NCI-H2196 (cell line): ENCODE data around the gene ATP11C.
"Not testable (repeated sequence)": the region's sequence is repeated elsewhere in the genome, so short reads cannot be mapped to it uniquely, and the experiment has no call there.

Source experiments
- DNase-seq: peaks from one replicate; lab custom pipeline; 2025; ENCODE audit not compliant: unreplicated experiment; lab: John Stamatoyannopoulos, UW

The ATP11C gene

DNA sequence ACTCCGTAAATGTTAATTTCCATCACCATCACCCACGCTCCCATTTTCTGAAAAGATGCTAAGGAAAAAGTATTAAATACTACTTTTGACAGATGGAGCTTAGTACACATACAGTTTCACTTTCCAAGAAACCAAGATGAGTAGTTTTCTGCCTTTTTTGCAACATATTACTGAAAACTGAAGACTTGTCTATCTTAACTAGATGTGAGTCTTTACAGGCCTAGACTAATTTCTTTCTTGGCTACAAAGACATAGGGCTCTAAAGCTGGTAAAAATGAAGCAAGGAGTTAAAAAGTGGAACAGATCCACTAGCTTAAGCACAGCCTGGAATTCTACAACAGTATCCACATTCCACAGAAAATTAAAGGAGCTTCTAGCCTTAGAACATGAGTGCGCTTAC lies 68.2 kb downstream of the ATP11C start:
- DNase-seq = no peak

DNA sequence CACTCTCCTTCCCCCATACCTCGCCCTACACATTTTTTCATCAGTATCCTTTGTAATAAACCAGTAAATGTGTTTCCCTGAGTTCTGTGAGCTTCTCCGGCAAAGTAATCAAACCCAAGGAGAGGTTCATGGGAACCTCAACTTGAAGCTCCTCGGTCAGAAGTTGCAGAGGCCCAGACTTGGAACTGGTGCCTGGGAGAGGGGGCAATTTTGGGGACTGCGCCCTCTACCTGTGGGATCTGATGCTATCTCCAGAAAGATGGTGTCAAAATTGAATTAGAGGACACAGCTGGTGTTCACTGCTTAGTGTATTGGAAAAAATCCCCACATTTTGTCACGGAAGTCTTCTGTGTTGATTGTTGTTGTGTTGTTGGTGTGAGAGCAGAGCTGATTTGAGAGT lies 70.6 kb downstream of the ATP11C start:
- DNase-seq = no peak

DNA sequence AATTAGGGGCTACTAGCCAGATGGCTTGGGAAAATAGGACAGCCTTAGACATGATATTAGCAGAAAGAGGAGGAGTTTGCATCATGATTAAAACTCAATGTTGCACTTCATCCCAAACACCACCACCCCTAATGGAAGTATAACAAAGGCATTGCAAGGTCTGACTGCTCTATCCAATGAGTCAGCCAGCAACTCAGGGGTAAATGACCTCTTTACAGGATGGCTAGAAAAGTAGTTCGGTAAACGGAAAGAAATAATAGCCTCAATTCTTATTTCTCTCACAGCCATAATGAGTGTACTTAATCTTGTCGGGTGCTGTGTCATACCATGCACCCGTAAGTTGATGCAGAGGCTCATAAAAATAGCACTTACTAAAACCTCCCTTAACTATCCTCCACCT lies 76.0 kb downstream of the ATP11C start:
- DNase-seq = not testable (repeated sequence)

DNA sequence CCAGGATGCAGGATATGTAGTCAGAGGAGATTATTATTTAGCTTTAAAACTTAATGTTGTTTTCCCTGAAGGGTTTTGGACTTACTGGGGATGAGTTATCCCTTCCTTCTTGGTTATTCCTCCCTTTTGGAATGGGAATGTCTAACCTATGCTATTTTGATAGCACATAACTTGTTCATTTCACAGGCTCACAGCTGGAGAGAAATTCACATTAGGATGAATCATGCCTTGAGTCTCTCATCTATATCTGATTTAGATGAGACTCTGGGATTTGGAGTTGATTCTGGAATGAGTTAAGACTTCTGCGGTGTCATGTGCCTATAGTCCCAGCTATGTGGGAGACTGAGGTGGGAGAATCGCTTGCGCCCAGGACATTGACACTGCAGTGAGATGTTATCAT lies 81.1 kb downstream of the ATP11C start:
- DNase-seq = no peak

DNA sequence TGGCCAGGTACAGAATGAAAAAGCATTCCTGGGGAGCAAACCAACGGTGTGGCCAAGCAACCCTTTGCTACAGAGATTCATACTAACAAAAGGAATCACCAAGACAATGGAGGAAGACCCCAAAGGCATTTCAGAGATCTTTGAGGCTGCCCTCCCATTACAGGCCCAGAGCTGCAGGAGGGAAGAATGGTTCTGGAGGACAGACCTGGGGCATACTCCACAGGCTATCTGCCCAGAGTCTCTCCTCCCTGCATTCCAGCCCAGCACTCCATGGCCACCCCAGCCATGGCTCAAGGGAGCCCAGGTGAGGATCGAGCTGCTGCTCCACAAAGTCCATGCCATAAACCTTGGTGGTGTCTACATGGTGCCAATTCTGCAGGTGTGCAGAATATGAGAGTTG lies 81.9 kb downstream of the ATP11C start:
- DNase-seq = no peak

DNA sequence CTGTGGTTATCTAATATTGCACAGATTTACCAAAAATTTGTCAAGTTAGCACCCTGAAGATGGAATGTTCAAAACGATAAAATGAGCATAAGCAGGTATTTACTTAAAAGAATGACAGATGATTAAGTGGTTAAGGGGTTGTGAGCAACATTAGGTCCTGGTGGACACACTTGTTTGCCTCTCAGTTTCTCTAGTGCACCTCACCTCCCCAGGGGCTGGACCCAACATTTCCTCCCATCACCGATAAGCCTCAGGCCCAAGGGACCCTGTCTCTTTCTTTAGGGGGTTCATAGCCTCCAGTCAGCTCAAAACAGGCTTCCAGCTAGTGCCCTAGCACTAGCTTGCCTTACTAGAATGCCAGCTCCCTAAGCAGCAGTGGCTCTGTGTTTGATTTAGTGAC lies 88.0 kb downstream of the ATP11C start:
- DNase-seq = no peak

DNA sequence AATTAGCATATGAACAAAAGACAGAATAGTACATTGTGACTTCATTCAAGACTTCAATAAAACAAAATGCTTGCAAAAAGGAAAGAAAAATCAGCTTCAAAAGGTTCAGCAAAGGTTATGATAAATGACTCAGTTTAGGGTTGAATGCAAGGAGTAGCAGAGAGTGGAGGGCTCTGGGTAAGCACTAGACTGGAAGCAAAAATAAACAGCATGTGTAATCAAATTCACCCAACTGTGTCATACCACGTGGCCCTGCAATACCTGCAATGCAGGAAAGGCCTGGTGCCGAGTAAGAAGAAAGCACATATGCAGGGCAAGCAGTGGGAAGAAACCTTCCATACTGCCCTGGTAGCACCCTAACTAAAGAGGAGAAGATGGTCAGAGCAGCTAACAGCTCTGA lies 88.7 kb downstream of the ATP11C start:
- DNase-seq = no peak

DNA sequence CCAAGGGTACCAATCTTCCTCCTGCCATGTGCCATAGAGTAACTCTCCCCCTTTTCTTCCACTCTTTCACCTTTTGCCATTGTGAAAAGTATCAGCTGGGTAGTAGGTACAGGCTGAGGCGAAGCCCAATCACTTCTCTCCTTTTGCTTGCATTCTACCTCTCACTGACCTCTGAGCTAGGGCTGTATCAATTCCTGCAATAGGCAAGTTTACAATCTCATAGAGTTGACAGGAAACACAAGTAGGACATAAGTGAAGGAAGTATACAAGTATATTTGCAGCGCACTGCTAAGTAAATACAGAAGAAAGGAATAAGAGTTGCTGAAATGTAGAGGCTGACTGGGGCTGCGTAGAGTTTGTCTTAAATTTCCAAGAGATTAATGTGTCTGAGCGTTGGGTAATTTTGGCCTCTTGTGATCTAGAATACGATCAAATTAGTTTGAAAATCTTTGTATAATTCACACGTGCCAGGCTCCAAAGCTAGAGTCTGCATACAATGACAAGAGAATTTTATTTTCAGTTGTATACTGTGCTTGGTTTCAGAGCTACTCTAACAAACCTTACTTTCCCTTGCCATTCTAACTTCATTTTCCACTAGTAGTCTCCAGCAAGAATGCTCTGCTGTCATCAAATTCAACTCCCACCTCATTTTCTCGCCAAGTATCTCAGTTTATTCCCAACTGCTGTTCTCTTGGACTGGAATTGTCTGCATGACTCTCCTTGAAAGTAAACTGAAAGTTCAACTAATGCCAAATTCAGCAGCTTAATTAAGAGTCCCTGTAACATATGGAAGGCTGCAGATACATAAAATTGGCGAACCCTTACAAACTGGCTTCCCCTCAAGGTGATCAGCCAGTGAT lies 90.3 kb downstream of the ATP11C start:
- DNase-seq = no peak

DNA sequence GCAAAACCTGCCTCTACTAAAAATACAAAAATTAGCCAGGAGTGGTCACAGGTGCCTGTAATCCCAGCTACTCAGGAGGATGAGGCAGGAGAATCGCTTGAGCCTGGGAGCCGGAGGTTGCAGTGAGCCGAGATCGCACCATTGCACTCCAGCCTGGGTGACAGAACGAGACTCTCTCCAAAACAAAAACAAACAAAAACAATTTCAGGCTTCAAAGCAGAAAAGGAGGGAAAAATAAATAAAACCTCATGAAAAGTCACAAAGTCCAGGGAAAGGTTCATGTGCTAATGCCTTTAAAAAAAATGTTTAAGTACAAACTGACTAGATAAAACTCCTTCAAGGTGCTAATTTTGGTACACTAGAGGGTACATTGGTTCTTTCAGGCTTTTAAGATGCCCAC lies 96.5 kb downstream of the ATP11C start:
- DNase-seq = not testable (repeated sequence)

DNA sequence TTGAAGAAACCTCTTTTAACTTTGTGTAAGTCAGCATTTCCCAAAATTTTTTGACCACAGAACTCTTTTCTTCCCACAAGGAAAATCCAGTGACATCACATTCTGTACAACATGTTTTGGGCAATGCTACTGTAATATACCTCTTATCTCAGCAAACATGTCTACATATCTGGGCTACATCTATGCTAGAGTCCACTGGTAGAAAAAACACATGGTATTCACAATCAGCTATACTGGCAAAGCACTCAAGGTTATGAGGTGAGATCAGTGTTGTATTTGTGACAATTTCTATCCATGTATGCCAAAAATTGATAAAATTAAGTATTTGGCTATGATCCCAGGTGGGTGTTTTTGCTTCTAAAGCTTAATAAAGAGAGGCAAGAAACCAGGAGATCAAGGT lies 98.0 kb downstream of the ATP11C start:
- no peak for DNase-seq

DNA sequence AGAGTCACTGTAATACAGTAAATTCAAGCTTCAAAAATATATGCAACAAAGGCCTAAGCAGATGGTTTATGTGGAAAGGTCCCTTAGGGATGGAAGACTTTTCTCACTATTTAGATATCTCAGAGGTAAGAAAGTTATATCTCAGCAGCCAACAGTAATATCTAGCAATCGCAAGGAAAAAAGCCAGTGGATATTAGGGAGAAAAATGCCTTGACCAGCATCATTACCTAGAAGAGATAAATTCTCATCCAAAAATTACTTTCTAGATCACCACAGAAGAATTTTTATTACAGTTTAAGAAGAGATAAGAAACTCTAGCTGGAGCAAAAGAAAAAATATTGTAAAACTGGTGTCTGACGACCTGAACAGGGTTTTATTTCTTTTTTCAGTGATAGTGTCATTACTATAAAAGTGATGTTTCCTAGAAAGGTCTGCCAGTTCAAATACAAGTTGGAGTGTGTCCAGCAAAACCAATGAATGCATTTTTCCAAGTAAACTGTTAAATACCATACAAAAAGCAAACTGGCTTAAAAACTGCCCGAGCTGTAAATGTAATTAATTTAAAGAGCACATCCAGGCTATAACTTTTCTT lies 100.0 kb downstream of the ATP11C start:
- DNase-seq = no peak

DNA sequence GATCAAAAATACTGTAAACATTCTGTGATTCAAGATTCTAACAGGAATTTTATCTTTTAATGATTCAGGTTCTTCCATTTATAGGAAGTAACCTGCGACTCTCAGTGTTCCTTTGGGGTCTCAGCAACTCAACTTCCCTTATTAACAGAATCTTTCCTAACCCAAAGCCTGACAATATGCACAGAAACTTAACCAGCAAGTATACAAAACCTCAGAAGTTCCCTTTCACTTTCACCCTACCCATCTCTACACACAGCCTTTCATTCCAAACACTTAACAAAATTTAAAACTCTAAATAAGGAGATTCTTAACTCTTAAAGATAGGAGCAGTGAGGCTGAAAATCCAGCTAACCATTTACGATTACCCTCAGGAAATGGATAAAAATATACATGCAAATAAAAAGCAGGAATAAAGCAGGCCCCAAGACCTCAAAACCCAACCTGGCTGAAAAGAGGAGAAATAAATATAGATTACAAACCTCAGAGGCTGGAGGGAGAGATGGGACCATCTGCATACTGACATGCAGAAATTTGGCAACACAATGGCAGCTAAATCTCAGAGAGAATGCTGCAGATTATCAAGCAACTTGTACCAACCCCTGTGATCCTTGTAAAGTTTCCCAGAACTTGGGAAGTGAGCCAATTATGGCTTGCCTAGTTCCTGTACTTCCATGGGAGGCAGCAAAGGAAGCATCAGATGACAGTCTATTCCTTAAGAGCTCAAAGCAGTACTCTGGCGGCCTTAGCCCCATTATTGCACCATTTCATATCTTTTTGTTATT lies 101.0 kb downstream of the ATP11C start:
- DNase-seq = no peak

DNA sequence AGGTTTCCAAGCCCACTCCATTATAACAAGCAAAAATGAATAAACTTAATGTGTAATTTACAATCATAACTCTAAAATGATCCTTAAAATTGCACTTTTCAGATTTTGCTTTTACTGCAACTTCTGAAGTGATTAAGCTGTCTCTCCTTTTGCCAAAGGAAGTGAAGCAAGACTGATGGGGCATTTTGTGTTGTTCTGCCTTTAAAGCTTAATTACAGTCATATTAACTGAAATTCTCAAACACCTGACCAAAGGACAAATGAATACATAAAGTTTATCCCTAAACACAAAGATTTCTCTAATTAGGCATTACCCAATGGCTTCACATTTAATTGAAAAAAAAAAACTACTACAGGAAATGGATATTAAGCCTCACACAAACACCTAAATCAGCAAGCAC lies 101.8 kb downstream of the ATP11C start:
- DNase-seq = no peak

DNA sequence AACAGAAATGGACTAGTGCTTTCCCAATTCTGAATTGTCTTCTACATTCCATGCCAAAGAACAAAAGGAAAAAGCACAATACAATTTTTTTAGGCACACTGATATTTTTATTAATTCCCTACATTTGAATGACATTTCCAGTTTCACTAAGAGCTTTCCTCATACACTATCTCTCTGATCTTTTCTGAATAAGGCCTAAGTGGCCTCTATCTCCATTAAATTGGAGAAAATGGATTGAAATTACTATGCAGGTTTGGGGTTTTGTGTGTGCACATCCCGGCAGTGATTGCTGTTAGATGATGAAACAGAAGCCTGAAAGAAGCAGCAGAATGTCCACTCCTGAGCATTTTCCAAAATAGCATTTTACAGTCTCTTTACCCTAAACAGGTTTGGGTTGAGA lies 104.0 kb downstream of the ATP11C start:
- DNase-seq = no peak

DNA sequence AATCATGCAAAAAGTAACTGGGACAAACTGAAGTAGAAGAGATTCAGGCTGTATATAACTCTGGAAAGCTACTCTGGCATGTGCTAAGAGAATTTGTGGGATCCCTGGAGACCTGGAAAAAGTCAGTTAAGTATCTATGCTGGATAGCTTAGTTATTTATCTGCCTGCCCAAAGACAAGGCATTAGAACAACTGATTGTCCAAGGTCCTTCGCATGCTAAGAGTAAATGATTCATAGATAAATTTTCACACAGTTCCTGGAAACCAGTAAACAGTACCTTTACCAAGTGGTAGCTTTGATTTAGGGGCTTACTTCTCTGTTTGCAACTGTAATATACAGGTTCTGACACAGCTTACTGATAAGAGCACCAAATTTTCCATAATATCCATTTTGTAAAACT lies 104.8 kb downstream of the ATP11C start:
- no peak for DNase-seq

DNA sequence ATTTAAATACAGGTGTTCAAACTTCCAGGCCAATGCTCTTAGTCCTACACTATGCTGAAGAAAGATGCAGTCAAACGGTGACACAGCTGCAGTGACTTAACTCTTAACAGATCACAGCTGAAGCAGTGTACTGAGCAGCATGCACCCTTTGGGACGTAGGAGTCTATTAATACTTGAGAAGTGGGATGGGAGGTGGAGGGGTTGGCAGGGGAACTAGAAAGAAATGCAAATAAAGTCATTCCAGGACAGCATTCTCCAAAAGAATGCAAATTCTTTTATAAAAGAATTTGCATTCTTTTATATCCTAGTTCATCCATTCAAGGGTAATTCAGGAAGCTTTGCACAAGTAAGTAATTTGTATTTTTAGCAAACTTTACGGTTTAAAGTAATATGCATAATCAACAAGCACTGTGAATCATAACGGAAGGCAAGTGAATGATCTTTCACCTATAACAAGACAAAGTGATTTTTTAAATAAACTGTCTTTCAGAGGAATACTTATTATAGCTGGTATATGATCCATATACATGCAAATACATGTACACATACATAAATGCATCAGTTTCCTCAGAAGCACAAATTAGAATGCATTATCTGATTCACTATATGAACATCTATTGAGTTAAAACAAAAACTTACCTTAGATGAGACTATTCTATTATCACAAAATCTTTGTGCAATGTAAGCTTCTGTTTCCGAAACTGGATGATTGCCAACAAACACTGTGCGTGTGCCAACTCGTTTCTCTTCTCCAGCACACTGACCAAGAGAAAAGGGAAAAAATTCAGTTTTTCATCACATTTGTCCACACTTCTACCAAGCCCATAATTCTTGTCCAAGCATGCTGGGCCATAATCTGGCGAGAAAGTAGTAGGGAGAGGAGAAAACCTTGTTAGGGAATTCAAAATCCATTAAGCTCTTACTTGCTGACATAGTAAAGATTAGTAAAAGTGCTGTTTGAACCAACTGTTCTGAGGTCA lies 106.5 kb downstream of the ATP11C start:
- no peak for DNase-seq

DNA sequence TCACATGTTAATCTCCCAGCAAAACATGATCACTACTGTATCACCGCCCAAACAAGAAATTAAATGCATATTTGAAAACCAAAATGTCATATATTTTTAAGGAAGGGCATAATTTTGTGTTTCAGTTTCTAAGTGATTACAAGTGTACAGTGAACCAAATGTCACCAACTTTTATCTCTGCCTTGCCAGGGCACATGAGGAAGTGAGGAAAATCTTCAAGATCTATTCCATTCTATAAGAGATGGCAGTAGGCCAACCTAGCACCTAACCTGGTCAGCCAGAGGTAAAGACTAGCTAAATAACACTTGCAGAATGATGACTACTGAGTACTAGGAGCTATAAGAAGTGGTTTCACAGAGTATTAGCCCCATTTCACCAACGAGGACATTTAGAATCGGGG lies 107.2 kb downstream of the ATP11C start:
- DNase-seq = no peak

DNA sequence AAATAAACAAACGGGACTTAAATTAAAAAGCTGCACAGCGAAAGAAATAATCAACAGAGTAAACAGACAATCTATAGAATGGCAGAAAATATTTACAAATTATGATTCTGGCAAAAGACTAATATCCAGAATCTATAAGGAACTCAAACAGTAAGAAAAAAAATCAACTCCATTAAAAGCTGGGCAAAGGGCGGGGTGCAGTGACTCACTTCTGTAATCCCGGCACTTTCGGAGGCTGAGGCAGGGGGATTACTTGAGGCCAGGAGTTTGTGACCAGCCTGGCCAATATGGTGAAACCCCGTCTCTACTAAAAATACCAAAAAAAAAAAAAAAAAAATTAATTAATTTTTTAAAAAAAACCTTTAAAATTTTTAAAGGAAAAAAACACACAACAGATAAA lies 109.0 kb downstream of the ATP11C start:
- no peak for DNase-seq

DNA sequence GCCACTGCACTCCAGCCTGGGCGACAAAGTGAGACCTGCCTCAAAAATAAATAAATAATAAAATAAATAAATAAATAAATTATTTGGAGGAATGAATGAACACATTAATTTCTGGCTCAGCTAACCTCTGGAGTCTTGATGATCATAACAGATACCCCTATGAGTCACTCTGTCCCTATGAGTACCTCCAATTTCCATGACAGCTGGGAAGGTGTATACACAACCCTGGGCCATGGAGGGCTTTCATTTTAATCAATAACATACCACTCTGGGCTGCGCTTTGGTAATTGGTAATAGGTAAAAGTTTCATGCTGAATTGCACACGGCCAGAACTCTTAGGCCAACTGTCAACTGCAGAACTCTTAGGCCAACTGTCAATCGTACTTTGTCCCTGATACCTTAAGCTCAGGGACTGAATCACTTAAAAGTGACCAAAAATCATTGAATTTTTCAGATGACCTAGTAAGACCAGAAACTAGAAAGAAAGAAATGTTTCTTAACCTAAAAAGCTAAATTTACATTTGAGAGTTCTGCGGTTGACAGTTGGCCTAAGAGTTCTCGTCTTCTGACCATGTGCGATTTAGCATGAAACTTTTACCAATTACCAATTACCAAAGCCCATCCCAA lies 112.4 kb downstream of the ATP11C start:
- no peak for DNase-seq

DNA sequence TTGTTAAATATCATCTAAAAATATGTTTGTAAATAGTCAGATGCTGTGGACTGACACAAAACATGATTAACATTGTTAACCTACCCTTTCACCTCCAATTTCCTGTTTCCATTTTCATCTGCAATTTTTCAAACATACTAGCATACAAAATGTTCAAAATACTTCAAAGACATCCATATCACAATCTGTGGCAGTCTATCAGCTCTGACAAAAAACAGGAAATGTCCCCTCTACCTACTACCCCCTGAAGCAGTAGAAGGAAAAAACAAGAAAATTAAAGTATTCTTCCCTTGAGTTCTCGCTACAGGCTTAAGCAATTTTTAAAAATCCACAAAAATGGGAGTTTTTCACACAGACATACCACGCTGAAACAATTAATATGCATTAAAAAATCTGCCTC lies 116.6 kb downstream of the ATP11C start:
- no peak for DNase-seq
